RPMI7951 (cell line): ENCODE results near the gene PM20D1. TPM values are rescaled to one million over a fixed set of nuclear protein-coding genes. Genes with fewer than 3 reads are reported as not detected.

Experiments
- total RNA-seq: library from RNA; depleted of rRNA; stranded (reverse); fragments of >200 nt; shearing (Covaris generic); gene quantifications from 2 replicates; pipeline ENCODE4 v1.2.3, GENCODE V29; 2014; rRNA removed

The PM20D1 gene
- total RNA-seq, 1 experiment from 2014 or later: not detected

Other genes starting within 250 kb of the PM20D1 start
- gene ELK4, start 218.1 kb downstream of the PM20D1 start, total RNA-seq: 14.3 and 16.1 TPM in 2 replicates
- gene SLC45A3, start 169.6 kb downstream of the PM20D1 start, total RNA-seq: 4.4 and 4.7 TPM in 2 replicates
- 154 and 176 TPM in 2 replicates for gene NUCKS1, start 100.0 kb downstream of the PM20D1 start, total RNA-seq
- 14.6 and 15.1 TPM in 2 replicates for gene RAB29, start 74.7 kb downstream of the PM20D1 start, total RNA-seq
- gene SLC41A1, start 36.9 kb downstream of the PM20D1 start, total RNA-seq: 7.8 and 10.2 TPM in 2 replicates
- under 0.01 TPM in 1 of 2 replicates, not detected in the other for gene SLC26A9, start 93.3 kb upstream of the PM20D1 start, total RNA-seq
- 0.96 and 0.98 TPM in 2 replicates for gene RAB7B, start 153.3 kb upstream of the PM20D1 start, total RNA-seq
- gene CTSE, start 173.8 kb upstream of the PM20D1 start, total RNA-seq: 0.60 TPM in 1 of 2 replicates, not detected in the other
- not detected in 2 replicates for gene RHEX, start 203.0 kb upstream of the PM20D1 start, total RNA-seq